ENCODE measurements around the gene SKAP2. TPM values are rescaled to one million over a fixed set of nuclear protein-coding genes. Genes with fewer than 3 reads are reported as not detected.
A peak's percentile ranks its signal among the peaks of the same experiment; 100 is the strongest.

Gene SKAP2
- total and polyA plus RNA-seq, 2 experiments from 2014 or later: 2.5 to 4.4 TPM

DNA sequence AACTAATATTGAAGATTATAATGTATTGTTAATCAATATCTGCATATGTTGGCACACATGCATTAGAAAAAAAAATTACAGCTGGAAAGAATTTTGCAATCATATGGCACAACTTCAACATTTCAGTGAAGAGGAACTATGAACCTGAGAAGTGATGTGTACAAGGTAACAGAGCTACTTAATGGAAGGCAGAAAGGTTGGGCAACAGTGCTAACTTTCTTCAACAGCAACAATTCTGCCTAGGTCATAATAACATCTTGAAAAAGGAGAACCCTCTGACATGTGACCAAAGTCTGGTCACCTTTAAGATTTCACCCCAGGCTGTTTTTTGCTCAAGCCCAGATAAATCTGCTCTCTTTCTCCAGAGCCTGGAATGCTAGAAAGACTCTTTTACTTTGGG is 47.9 kb upstream of the SKAP2 start:
- no peaks in the 10 kb centered on the region for H3K36me3 ChIP-seq (ENCODE audit: insufficient read depth)
- no peak overlapping the region for H3K4me2 ChIP-seq
- no peak for ATAC-seq
- no peaks in the 10 kb centered on the region for H3F3A ChIP-seq (replicated peaks; ENCODE audit: low read depth)
- no peaks in the 10 kb centered on the region for H3K27me3 ChIP-seq (ENCODE audit: insufficient read depth)
- Mint-ChIP-seq H3K9me3 (no peaks in the 10 kb centered on the region; the same call in 2 of the 3 replicates), H3K27ac (no peak overlapping the region), H3K4me1 (no peaks in the 10 kb centered on the region), H3K4me3 (no peak overlapping the region), H3K36me3 (ENCODE audit: low read depth) (no peaks in the 10 kb centered on the region), H3K27me3 (ENCODE audit: insufficient read depth, low read depth, poor library complexity) (peaks cover 4% of the 10 kb centered on the region)
- H2AFZ ChIP-seq: peak overlapping the region; percentile 79; the same call in 1 of the 2 replicates
- TF ChIP-seq CREB1 (CRISPR knock-in tag; IDR thresholded peaks at IDR 0.05; ENCODE audit: low read depth) (no peak), NANOG (IDR thresholded peaks at IDR 0.05; ENCODE audit: borderline replicate concordance) (no peak)
- H3K4me1 ChIP-seq (ENCODE audit: insufficient read depth): no peaks in the 10 kb centered on the region
- no peak overlapping the region for H3K4me3 ChIP-seq
- no peak overlapping the region for H3K27ac ChIP-seq (ENCODE audit: low read depth)
- H3K79me2 ChIP-seq (replicated peaks; ENCODE audit: insufficient read depth): no peaks in the 10 kb centered on the region
- DNase-seq (ENCODE audit: low spot score): no peak
- no peaks in the 10 kb centered on the region for H4K20me1 ChIP-seq (replicated peaks; ENCODE audit: insufficient read depth)
- no peaks in the 10 kb centered on the region for H3K9me2 ChIP-seq (ENCODE audit: insufficient read depth)

DNA sequence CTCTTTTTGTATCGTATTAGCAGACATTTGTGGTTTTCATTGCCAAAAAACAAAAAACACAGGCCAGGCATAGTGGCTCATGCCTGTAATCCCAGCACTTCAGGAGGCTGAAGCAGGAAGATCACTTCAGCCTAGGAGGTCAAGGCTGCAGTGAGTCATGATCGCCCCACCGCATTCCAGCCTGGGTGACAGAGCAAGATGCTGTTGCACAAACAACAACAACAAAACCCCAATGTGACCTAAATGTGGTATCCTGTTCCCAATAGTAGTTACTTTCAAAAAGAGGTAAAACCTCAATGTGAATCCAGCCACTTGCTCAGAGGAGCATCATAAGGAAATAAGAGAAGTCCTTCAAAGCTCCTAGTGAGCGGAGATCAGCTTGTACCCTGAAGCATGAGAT is 45.8 kb upstream of the SKAP2 start:
- H3K4me1 Mint-ChIP-seq: 0 out of 3 replicates have a peak, but pooled peaks cover 2% of the 10 kb centered on the region
- H3K27ac ChIP-seq (ENCODE audit: low read depth): no peak overlapping the region
- no peak overlapping the region for H3K4me3 ChIP-seq
- ATAC-seq (peak; percentile 31; the same call in 1 of the 3 replicates), DNase-seq (ENCODE audit: low spot score) (peak; percentile 6)
- H3K27ac Mint-ChIP-seq: no peak overlapping the region
- no peaks in the 10 kb centered on the region for H4K20me1 ChIP-seq (replicated peaks; ENCODE audit: insufficient read depth)
- no peaks in the 10 kb centered on the region for H3K79me2 ChIP-seq (replicated peaks; ENCODE audit: insufficient read depth)
- H3K9me2 ChIP-seq (ENCODE audit: insufficient read depth): no peaks in the 10 kb centered on the region
- peaks cover 6% of the 10 kb centered on the region for H3K27me3 Mint-ChIP-seq (ENCODE audit: insufficient read depth, low read depth, poor library complexity)
- no peak overlapping the region for H3K4me2 ChIP-seq
- no peaks in the 10 kb centered on the region for H3K36me3 ChIP-seq (ENCODE audit: insufficient read depth)
- no peaks in the 10 kb centered on the region for H3K36me3 Mint-ChIP-seq (ENCODE audit: low read depth)
- no peaks in the 10 kb centered on the region for H3K27me3 ChIP-seq (ENCODE audit: insufficient read depth)
- H3K4me3 Mint-ChIP-seq: no peak overlapping the region
- H3K4me1 ChIP-seq (ENCODE audit: insufficient read depth): no peaks in the 10 kb centered on the region
- H3F3A ChIP-seq (replicated peaks; ENCODE audit: low read depth): no peaks in the 10 kb centered on the region
- no peaks in the 10 kb centered on the region; the same call in 2 of the 3 replicates for H3K9me3 Mint-ChIP-seq
- no peak overlapping the region for H2AFZ ChIP-seq
- TF ChIP-seq JUNB (IDR thresholded peaks at IDR 0.05; ENCODE audit: unreplicated experiment): no peak
- TF ChIP-seq, protein P1, sequence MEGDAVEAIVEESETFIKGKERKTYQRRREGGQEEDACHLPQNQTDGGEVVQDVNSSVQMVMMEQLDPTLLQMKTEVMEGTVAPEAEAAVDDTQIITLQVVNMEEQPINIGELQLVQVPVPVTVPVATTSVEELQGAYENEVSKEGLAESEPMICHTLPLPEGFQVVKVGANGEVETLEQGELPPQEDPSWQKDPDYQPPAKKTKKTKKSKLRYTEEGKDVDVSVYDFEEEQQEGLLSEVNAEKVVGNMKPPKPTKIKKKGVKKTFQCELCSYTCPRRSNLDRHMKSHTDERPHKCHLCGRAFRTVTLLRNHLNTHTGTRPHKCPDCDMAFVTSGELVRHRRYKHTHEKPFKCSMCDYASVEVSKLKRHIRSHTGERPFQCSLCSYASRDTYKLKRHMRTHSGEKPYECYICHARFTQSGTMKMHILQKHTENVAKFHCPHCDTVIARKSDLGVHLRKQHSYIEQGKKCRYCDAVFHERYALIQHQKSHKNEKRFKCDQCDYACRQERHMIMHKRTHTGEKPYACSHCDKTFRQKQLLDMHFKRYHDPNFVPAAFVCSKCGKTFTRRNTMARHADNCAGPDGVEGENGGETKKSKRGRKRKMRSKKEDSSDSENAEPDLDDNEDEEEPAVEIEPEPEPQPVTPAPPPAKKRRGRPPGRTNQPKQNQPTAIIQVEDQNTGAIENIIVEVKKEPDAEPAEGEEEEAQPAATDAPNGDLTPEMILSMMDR (conservative IDR thresholded peaks at IDR 0.05; ENCODE audit: low read depth in 2 of 2): no peak
- no peak for TF ChIP-seq EZH2phosphoT487 (IDR thresholded peaks at IDR 0.05; ENCODE audit: unreplicated experiment)
- TF ChIP-seq NANOG (IDR thresholded peaks at IDR 0.05; ENCODE audit: borderline replicate concordance): no peak
- no peak for TF ChIP-seq REST (IDR thresholded peaks at IDR 0.05; ENCODE audit: unreplicated experiment)
- TF ChIP-seq CREB1 (CRISPR knock-in tag; IDR thresholded peaks at IDR 0.05; ENCODE audit: low read depth): no peak
- no peak for TF ChIP-seq STAT1 (IDR thresholded peaks at IDR 0.05; ENCODE audit: unreplicated experiment)
- TF ChIP-seq ZNF331 (CRISPR knock-in tag; IDR thresholded peaks at IDR 0.05; ENCODE audit: low read depth): no peak
- TF ChIP-seq ZNF462 (CRISPR knock-in tag; IDR thresholded peaks at IDR 0.05): no peak
- TF ChIP-seq POLR2AphosphoS5 (IDR thresholded peaks at IDR 0.05; ENCODE audit: low read depth): no peak
- TF ChIP-seq EZH2 (IDR thresholded peaks at IDR 0.05; ENCODE audit: low read depth, unreplicated experiment): no peak

All from GM23338 (cell line).